ENCODE measurements around the gene CACNA2D4.
A peak's percentile ranks its signal among the peaks of the same experiment; 100 is the strongest.

CACNA2D4 gene

DNA sequence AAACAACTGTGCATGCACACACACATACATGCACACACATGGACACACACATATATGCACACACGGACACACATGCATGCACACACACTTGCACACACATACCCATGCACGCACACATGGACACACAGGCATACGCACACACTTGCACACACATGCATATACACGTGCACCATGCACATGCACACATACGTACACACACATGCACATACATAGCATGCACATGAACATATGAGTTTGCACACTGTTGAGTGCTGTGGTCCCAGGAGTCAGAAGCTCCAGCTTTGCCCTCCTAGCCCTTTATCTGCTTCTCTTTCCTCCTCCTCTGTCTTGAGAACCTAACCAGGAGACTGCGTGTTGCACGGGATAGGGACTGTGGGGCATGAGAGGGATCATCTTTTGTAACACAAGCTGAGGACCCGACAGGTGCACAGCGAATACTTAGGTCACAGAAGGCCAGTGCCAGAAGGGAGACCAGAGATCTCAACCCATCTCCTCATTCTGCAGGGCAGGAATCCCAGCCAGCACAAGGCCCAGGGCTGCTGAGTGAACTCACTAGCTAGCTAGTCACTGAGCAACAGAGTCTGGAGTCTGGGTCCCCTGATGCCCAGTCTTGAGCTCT is 101.6 kb downstream of the CACNA2D4 start:
- DNase-seq (ENCODE audit: low read depth in 4 of 4, low spot score in 1 of 4): no peak

DNA sequence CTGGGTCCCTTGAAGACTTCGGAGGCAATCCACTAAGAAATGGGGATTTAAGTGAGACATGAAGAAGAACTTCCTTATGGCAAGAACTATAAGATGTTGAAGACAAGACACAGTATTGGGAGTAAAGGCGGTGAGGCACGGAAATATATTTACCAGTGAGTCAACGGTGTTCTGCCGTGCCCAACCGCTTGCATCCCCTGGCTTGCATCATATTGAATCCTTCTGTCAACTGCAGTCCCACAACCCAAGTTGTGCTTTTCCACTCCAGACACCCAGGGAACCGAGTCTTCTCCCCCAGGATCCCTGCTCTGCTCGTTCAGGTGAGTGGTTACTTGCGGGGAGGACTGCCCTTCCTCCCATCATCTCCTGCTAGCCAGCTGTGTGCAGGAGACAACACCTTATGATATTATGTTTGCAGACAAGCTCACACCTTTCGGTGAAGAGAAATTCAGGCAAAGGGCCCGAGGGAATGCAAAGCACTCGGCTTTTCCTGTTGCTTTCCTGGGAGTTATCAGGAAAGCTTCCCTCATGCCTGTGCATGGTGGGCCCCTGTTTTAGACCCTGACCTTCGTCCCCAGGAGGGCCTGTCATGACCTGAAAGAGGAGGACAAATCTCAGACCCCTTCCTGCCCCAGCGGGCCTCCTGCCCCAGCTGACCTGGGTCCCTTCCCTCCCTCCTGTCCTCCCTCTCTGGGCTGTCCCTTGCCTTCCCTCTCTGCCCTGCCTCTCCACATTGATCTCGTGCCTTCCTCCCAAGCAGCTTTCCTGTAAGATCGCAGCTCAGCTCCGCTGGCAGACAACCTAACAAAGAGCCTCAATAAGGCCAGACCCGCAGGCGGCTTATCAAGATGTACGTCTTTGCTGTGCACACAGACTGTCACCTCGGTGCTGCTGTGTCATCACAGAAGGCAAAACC is 102.4 kb downstream of the CACNA2D4 start:
- no peak for DNase-seq (ENCODE audit: low read depth in 4 of 4, low spot score in 1 of 4)

DNA sequence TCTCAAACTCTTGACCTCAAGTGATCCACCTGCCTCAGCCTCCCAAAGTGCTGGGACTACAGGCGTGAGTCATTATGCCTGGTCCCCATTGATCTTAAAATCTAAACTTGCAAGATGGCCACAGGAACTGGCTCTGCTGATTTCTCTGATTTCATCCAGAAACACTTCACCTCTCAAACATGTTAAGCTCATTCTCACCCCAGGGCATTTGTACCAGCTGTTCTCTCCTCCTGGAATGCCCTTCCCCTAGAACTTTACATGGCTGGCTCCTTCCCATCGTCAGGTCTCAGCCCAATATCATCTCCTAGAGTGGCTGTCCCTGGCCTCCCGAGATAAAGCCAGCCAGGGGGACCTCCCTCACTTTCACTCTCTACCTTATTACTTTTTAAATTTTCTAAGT is 103.3 kb downstream of the CACNA2D4 start:
- no peak for DNase-seq (ENCODE audit: low read depth in 4 of 4, low spot score in 1 of 4)

DNA sequence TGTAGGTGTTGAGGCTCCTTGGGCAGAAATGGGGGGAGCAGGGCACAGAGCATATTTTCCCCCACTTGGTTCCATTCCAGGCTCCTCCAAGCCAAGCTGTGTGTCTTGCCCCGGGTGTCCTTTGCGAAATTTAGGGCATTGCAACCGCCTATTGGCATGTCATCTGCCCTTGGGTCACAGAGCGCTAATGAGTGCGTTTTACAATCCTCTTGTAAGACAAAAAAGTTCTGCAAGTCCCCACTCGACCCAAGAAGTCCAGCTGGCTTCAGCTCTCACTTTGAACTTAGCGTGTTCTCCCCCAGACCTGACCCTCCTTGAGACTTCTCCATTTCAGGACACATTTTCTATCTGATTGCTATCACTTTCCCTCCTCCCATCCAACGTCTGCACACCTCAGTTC is 104.2 kb downstream of the CACNA2D4 start:
- no peak for DNase-seq (ENCODE audit: low read depth in 4 of 4, low spot score in 1 of 4)

DNA sequence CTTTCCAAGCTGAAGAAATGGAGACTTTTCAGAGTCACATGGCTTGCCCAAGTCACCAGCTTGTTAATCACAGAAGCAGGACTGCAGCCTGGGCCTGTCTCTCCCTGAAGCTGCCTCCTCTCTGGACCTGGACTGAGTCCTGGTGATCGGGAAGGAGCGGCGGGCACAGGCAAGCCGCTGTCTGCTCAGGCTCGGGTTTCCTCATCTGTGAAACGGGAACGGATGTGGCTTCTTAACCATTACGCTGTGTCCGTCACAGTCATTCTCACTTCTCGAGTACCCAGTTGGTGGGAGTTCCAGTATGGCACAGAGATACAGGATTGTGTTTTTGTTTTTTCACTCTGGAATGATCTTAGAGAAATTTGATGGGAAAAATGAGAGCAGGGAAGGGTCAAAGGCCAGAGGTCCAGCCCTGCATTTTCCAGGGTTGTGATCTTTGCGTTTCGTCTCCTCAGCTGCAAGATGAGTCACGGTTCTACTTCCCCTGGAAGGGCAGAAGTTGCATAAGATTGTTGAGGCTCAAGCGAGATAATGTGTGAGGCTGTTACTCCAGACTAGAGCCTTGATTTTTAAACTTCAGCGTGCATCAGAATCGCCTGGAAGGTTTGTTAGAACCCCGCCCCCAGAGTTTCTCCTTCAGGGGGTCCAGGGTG is 105.7 kb downstream of the CACNA2D4 start:
- DNase-seq (ENCODE audit: low read depth in 4 of 4, low spot score in 1 of 4): no peak

DNA sequence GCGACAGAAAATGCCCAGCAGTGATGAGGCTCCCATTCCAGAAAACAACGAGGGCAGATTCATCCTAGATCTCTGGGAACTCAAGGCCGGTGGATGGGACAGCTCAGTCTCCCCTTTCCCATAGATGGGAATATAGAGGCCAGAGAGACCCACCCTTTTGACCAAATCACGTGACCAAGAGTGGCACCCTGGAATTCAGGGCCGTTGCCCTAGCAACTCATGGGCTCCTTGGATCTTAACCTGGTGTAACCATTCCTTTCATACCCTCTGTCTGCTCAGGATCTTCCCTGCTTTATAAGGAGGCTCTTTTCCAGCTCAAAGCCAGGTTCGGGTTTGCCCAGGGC is 106.5 kb downstream of the CACNA2D4 start:
- DNase-seq (ENCODE audit: low read depth in 4 of 4, low spot score in 1 of 4): no peak

DNA sequence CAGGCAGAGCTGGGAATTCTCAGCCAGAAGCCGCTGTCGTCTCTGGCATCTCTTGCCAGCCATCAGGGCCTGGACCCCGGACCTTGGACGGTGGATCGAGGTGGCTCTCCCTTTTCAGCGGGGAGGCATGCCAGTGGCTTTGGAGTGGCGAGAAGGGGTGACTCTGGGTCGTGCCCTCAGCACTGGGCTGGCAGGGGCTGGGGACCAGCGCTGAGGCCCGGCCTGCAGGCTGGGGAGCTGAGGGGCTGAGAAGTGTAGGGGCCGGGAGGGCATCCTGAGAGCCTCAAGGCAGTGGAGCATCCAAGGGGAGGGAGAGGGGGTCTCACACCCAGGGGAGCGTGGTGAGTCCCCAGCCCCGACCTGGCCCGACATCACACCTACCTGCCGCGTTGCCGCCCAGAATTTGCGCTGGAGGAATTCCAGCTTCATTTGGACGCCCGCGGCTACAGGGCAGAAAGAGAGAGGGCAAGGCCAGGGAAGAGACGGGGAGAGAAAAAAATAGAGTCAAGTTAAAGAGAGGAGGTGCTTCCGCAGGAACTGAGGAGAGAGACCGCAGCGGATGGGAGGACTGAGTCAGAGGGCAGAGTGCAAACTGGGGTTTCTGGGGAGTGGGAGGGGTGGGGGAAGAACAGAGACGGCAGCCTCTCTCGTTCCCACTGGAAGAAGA is 107.0 kb downstream of the CACNA2D4 start:
- peak in 1 of 4 experiments; percentile 25 for DNase-seq (ENCODE audit: low read depth in 4 of 4, low spot score in 1 of 4)

DNA sequence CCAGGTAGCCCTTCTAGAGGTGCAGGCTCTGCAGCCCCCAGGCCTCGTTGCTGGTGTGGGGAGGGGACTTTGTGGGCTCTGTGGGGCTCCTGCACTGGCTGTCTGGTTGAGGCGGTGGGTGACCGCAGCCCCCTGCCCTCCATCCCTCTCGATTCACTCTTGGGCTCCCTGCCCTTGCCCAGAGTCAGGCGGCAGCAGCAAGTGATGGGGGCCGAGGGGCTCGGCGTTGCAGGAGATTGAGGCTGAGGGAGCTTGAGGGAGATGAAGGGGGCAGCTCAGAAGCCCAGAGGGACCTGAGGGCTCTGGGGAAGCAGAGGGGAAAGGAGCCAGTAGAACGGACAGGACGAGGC is 107.5 kb downstream of the CACNA2D4 start:
- DNase-seq (ENCODE audit: low read depth in 4 of 4, low spot score in 1 of 4): no peak

DNA sequence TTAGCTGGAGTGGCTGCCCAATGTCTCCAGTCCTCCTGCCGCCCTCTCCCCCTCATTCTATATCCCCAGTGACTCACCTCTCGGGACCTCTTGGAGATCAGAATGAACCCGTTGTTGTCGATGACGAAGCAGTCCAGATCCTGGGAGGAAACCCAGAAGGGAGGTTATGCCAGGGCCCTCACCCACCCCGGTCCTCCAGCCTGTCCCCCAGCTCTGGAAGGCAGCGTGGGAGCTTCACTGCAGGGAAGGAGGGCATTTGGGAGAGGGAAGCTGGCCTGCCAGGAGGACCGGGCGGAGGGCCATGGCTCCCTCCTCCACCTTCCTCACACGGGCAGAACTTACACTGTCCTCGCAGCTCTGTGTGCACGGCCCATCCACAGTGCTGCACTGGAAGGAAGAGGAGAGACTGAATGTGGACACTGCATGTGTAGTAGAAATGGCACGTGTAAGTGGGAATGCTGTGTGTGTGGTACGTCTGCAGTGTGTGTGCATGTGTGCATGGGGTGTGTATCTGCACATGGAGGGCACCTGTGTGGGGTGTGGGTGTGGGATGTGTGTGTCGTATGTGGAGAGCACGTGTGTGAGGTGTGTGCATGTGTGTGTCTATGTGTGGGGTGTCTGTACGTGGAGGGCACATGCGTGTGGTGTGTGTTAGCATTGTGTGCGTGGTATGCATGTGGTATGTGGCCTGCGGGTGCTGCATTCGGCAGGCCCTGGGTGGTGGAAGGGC is 108.1 kb downstream of the CACNA2D4 start:
- DNase-seq (ENCODE audit: low read depth in 4 of 4, low spot score in 1 of 4): no peak

DNA sequence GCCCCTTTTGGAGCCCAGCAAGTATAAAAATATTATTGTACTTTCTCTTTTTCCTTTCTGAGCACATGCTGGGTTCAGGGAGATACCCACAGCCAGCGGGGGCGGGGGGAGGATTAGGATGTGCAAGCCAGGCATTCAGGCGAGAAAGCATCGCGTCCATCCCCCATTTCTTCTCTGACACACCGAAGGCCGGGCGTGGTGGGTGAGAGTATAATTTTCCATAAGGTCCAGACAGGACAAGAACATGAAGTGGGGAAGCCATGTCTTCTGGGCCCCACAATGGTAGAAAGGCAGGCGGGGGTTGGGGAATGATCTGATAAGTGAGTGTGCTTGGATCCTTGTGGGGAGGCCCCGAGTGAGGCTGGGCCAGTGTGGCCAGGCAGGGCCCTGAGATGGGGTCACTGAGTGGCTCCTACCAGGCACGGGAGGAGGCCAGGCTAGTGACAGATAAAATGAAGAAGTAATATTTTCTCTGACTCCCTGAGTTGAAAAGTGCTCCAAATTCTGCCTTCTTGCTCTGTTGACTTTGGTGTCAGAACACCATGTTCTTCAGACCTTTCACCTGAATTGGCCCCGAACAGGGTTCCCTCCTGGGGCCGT is 108.8 kb downstream of the CACNA2D4 start:
- DNase-seq (ENCODE audit: low read depth in 4 of 4, low spot score in 1 of 4): no peak

DNA sequence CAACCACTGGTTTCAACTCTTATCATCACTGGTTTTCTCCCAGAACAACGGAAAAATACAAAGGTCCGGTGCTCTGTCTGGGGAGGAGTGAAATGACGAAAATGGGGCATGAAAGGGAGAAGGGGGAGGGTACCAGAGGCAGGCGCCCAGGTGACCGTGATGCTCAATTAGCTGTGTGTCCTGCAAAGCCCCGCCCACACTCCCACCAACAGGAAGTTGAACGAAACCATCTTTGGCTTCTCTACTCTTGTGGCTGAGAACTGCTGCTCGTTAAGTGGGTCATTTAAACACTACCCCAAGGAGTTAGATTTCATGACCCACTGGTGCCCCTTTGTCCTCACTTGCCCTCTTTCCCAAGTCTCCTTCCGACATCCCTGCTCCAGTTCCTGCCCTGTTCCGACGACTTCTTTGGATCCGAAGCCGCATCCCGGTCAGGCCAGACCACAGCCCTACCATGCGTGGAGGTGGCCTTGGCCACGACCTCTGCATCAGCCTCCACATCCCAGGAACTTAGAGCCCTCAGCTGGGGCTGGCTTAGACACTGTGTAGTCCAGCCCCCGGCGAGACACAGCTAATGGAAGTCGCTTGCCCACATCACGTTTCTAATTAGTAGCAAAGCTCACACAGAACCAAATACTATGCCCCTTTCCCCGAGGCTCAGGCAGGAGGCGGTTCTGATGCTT is 109.5 kb downstream of the CACNA2D4 start:
- DNase-seq (ENCODE audit: low read depth in 4 of 4, low spot score in 1 of 4): no peak

DNA sequence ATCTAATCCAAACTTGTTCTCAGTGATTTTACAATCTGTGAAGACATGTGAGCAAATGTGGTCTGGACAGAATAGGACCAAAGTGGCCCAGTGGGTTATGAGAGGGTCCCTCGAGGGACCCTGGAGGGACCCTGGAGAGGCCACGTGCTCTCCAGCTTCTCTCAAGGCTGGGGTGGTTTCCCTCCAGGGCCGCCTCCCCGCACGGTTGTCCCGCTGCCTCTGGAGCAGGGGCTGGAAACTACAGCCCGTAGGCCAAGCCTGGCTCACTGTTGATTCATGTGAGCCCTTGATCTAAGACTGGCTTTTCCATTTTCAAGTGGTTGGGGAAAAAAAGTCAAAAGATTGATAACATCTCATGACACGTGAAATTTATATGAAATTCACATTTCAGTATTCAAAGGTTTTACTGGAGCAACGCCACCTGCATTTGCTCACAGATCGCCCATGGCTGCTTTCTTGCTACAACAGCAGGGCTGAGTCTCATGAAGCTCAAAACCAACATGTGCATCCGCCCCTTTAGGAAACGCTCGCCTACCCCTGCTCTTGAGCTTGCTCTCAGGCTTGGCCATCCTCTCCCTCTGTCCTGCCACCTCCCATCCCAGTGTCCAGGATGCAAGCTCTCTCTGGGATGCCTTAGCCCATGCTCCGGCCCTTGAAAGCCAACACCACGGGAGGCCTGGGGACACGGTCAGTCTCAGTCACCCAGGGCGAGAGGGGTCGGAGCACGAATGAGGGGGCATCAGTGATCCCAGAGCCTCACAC is 110.2 kb downstream of the CACNA2D4 start:
- DNase-seq (ENCODE audit: low read depth in 4 of 4, low spot score in 1 of 4): no peak

DNA sequence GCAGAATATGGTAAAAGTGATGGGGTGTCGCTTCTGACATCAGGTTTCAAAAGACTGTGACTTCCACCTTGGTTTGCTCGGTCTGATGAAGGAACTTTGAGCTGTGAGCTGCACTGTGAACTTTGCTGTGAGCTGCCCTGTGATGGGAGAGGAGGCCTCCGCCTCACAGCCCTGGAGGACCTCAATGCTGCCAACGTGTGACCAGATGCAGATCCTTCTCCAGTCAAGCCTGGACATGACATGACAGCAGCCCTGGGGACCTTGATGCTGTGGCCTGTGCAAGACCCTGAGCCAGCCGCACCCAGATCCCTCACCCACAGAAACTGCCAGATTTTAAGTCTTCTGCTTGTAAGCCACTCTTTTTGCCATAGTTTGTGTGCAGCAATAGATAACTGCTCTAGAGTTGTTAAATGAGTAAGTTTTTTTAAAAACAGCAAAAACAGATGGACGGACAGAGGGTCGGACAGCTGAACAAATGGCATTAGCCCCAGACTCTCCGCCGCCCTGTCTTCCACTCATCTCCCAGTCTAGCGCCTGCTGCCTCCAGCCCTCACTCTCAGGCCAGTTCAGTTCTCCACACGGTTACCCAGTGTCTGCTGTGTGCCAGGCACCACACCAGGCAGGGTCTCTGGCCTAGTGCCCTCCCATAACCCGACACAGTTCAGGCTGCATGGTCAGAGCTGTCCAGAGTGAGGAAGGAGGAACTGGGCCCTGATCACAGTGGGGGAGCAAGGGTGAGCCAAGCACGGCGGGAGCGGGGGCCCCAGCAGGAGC is 111.2 kb downstream of the CACNA2D4 start:
- no peak for DNase-seq (ENCODE audit: low read depth in 4 of 4, low spot score in 1 of 4)

DNA sequence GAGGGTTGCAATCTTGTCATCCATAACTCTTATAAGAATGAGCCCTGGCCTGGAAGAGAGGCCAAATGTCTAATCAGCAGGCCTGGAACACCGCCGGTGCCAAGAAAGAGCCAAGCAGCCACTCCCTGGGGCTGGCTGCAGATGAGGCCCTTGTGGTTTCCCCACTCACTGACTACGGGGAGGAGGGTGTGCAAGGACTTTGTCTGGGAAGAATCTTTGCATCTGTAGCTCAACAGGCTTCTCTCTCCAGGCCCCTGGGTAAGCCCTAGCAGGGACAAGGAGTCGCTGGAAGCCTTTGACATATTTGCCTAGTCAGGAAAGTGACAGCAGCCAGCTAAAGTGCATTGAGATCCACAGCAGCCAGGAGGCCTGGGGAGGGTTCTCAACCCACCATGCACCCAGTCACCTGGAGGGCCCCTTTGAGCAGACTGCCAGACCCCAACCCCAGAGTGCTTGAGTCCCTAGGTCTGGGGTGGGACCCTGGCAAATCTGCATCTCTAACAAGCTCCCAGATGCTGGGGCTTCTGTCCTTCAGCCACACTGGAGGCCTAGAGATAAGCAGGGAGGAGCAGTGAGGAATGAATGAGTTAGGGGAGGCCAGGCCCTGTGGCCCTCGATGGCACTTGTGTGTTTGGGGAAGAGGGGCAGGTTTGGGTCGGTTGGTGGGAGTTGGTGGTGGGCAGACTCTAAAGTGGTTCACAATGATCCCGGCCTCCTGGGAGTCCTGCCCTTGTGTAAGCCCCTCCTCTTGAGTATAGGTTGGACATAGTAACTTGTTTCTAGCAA is 112.0 kb downstream of the CACNA2D4 start:
- DNase-seq (ENCODE audit: low read depth in 4 of 4, low spot score in 1 of 4): no peak

DNA sequence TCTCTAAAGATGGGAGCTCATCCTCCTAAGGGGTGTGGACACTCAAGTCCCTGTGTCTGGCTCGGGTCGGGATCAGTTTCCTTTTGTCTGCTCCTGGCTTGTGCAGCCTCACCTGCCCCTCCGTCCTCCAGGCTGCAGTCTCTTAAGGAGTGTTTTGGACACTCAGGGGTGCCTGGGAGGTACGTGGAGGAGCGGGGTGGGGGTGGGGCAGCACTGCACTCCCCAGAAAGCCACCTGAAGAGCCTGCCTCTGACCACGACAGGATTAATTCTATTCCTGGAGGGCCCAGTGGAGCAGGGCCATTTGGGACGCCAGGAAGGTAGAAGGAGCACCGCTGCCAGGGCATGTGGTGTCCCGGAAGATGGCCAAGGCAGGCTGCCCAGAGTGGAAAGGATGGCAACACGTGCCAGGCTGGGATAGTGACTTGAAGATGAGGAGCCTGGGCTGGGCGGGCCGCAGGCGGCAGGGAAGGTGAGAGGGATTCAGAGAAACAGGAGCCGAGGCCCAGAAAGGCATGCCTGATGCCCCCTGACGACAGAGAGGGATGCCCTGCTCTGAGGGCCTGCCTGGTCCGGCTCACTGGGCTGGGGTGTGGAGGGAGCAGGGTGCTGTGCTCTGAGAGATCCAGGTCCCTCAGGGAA is 112.9 kb downstream of the CACNA2D4 start:
- no peak for DNase-seq (ENCODE audit: low read depth in 4 of 4, low spot score in 1 of 4)

DNA sequence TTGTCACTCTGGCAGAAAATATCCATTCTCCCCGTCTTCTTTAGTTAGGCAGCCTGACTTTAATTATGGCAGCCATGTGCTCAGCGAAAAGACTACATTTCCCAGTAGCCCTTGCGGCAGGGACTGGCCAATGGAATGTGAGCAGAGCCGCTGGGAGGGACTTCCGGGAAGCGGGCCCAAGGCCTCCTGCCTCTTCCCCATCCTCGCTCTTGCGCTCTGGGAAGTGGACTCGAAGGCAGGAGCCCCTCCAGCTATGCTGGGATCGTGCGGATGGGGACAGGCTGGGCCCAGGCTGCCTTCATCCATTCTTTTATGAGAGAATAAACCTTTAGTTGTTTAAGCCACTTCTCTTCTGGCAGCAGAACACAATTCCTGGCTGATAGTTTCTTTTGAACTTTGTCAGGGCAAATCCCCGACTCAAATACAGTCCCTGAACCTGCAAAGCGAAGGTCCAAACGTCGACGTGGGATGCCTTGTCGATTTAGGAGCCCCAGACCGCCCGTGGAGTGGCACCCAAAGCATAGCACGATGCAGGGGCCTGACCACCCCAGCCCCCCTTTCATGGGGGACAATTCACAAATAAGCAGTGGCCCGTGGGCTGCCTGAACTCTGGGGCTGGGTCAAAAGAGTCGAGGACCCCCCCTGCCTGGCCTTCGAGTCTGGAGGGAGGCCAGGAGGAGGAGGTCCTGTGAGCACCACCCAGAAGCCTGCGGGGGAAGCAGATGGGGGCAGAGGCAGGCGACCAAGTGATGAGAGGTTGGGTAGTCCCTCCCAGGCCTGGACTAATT is 113.7 kb downstream of the CACNA2D4 start:
- DNase-seq (ENCODE audit: low read depth in 4 of 4, low spot score in 1 of 4): peak; percentile 70 to 84 (median 80)

DNA sequence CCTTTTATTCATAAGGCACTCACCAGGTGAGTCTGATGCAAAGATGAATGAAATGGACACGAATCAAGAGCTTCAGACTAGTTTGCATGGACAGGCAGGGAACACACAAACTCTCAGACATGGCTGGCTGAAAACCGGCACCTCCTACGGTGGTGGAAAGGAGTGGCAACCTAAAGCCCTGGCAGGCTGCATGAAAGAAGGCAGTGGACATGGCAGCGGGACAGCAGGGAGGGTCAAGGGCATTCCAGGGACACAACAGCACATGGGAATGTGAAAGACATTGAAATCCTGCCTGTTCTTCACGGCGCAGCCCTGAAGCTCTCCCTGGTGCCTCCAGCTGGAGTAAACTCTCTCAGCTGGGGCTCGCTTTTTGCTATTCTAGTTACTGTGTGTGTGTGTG is 114.7 kb downstream of the CACNA2D4 start:
- DNase-seq (ENCODE audit: low read depth in 4 of 4, low spot score in 1 of 4): no peak
